Endometrial microvascular endothelial cells (primary cell): ENCODE results near the gene ZCCHC18. TPM values are rescaled to one million over a fixed set of nuclear protein-coding genes. Genes with fewer than 3 reads are reported as not detected.

Source experiments
- in situ Hi-C: cut with HindIII; loops from 2 replicates; pipeline ENCODE4 v1.10.0; 2017; ENCODE audit warnings: low sequenced_read_pairs, low pct_unique_long_range_greater_than_20kb; ENCODE audit errors: inconsistent ontology term
- total RNA-seq: library from RNA; depleted of rRNA; stranded (reverse); fragments of >200 nt; gene quantifications from one replicate; pipeline ENCODE4 v1.2.3, GENCODE V29; 2015; ENCODE audit errors: inconsistent ontology term

Gene ZCCHC18
- total RNA-seq, 1 donor from 2014 or later, result 0.09 TPM

DNA sequence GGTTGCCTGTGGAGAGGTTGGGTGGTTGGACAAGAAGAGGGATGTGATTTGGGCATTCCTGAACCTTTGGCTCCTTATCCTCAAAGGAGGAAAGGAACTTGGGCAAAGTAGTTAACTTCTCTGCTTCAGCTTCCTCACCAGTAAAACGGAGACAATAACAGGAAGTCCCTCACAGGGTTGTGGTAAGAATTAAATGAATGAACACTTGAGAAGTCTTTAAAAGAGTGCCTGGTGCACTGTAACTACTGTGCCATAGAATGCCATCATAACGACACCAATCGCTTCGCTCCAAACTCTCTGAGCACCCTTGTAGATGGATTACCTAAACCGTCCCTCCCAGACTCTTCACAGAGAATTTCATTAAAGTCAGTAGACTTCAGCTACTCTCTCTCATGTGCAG lies 10.5 kb downstream of the ZCCHC18 start:
- in situ Hi-C loops, result no loop called here

DNA sequence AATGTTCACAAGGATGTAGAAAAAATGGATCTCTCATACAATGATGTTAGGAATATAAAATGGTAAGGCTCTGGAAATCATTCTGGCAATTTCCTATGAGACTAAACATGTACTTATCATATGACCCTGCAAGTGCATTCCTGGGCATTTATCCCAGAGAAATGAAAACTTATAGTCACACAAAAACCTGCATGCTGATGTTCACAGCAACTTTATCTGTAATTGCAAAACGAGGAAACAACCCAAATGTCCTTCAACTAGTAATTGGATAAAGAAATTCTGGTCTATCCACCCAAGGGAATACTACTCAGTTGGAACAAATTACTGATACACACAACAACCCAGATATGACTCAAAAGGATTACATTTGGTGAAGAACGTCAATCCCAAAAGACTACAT lies 14.5 kb downstream of the ZCCHC18 start:
- in situ Hi-C loops, result no loop called here

DNA sequence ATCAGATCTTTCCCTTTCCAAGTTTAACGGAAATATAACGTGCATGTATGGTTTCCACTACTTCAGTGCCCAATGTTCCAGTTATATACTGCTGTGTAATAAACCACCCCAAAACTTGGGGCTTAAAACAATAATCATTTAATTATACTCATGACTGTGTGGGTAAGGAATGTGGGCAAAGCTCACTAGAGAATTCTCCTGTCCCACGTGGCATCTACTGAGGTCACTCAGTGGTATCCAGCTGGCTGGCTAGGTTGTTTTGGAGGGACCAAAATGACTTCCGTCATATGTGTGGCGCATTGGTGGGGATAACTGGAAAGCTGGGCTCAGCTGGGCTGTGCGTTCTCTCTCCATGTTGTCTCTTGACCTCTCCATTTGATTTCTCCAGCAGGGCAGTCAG lies 18.5 kb downstream of the ZCCHC18 start:
- in situ Hi-C loops, result no loop called here

DNA sequence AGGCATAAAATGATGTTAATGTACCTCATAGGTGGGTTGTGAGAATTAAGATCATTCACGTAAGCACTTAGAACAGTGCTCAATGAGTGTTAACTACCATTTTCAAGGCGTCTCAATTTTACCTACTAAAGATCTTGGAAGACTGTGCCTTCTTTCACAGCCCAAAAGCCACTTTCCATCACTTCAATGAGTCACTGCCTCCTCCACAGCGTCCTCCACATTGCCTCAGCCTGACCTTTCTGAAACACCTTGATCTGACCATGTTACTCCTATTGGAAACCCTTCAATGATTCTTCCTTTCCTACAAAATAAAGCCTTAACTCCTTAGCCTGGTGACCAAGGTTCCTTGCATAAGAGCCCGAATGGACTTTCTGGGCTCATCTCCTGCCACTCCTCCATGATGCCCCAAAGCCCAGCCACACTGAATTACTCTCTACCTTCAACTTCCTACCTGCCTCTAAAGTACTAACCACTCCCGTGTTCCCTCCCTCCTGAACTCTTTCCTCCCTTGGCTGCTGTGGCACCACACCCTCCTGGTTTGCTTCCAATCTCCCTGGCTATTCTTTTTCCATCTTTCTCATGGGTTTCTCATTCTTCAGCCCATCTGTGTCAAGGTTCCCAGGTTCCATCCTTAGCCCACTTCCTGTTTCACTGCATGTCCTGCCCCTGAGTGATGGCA lies 22.4 kb downstream of the ZCCHC18 start:
- in situ Hi-C loops, result no loop called here

DNA sequence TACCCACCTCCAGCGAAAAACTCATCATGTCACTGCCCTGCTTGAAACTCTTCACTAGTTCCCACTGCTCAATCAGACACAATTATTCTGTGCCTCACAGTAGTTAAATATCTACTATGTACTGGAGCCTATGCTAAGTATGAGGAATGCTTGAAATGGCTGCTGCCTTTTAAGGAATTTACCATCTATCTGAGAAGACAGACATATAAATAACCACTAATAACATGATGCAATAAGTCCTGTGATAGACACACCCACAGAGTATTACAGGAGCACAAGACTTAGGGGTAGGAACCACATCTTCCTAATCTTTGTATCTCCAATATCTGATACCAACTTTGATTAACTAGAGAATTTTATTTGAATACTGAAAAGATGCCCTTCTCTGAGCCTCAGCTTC lies 23.4 kb downstream of the ZCCHC18 start:
- in situ Hi-C loops, result no loop called here

DNA sequence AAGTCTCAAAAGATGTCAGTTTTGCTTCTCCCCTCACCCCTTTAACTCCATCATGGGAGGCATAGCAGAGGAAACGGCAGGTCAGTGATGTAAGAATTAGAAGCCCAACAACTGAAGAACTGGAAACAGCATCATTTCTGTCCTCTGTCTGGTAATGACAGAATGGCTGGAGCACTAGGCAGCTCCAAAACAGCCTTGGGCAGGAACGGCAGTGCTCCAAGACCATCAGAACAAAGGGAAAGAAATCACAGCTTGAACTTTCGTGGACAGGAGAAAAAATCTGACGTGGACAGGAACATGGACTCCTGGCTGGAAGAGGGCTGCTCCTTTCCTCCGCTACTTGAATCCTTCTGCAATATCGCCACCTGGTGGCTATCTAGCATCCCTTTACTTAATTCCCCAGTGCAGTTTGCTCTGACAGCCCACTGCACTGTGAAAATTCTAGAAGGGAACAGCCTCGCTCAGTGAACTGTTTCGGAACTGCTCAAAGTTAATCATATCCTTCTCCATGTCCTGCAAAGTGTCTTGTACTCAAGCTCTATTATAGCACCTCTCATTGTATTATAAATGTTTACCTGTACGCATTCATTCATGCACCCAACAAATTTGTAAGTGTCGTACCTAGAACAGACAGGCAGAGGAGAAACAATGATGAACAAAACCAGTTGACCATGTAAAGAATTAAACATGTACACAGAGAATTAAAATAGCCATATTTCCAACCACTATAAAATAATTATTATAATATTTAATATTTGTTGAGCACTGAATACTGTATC lies 24.1 kb downstream of the ZCCHC18 start:
- in situ Hi-C loops, result no loop called here

DNA sequence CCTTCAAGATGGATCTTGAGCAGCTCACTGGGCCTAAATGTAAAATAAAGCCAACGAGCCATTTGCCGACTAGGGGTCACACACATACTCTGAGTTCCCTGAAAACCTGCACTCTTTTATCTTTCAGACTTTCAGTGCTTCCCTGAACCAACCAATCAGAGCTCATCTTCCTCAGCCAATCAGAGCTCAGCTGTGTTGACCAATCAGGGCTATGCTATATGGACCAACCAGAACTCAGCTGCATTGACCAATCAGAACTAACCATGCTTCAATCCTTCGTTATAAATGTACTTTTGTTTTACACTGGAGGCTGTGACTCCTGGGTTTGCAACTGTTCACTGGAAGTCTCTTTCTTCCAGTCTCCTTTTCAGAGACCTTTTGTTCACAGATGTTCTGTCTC lies 25.2 kb downstream of the ZCCHC18 start:
- in situ Hi-C loops, result no loop called here

DNA sequence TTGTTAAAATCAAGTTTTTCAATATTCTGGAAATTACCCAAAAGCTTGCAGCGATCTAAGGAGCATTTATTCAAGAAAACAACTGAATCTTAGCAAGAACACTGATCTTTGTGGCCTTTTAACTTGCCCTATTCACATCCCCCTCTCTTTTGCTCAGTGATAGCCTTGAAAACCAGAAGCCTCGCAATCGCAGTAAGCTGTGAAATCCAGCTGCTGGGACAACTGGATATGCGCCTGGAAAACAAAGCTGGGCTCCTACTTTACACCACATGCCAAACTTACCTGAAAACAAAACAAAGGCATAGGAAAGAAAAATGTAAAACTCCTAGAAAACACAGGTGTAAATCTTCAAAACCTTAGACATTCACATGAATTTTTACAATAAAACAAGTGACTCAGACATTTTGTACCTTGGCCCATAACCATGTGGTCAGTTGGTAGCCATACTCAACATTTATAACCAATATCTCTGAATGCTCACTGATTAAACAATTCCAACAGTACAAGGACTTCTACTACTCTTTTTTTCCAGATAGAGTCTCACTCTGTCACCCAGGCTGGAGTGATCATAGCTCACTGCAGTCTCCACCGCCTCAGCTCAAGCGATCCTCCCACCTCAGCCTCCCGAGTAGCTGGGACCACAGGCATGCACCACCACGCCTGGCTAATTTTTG lies 28.9 kb downstream of the ZCCHC18 start:
- in situ Hi-C loops, result no loop called here

DNA sequence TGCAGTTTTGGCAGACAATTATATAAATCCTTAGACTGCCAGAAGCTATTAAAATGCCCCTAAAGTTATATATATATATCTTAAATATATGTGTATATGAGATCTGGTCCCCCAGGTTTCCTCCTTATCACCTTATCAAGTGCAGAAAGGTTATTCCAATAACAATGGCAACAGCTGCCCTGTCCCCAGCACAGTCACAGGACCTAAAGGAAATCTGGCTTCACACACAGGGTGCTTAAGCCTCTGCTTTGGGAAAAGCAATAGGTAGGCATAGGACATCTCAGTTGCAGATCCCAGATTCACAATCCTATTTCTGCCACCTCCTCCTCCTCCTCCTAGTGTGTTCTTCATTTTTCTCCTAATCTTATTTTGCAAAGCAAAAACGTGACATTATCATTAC lies 38.7 kb downstream of the ZCCHC18 start:
- in situ Hi-C loops, result no loop called here

DNA sequence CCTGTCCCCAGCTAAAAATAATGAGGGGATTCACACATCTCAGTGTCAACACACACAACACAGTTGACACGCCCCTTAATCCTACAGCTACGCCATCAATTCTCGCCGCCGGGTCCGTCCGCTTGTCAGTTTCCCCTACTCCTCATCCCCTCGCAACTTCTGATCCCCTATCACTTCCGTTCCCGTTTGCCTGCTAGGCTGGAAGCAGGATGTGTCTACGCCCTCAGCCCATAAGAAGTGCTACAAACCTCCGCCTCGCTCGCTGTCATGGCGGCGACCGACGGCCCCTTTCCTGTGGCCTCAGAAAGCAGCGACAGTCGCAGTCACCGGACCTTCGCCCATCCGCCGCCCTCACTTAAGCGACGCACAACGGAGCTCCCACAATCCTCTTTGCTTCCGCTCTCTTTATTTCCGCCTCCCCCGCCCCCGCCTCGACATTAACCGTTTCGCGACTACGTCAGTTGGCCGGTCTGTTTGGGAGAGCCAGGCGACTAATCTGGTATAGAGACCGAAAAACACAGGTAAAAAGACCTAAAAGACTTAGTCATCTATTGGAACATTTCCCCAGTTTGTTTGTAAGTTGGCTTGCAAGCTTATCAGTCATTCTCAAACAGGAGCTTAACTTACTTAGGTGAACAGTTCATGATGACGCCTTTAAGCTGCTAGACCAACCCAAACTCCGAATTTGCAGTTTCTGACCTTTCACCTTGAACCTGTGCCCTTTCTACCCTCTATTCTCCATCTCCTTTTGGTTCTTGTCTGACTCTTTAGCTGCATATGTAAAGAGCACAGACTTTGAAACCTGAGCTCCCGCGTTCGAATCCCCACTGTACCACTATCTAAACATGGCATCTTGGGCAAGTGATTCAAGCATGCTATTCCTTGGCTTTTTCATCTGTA lies 44.6 kb downstream of the ZCCHC18 start, which contains the start of gene SLC25A53:
SLC25A53 (minus strand) TSS at position 380 of the 900 bp plus-strand sequence. CDS start 51,752 bp downstream, outside the sequence.
- in situ Hi-C loops, result no loop called here

Other genes starting within 250 kb of the ZCCHC18 start
- gene TMSB15B, start 149.9 kb upstream of the ZCCHC18 start, total RNA-seq, result 1.6 TPM
- gene H2BW1, start 98.8 kb upstream of the ZCCHC18 start, total RNA-seq, result not detected
- not detected for gene H2BW2, start 72.6 kb upstream of the ZCCHC18 start, total RNA-seq
- 4.6 TPM for gene TMSB15C, start 36.3 kb upstream of the ZCCHC18 start, total RNA-seq
- 8.4 TPM for gene SLC25A53, start 44.5 kb downstream of the ZCCHC18 start, total RNA-seq
- gene FAM199X, start 53.9 kb downstream of the ZCCHC18 start, total RNA-seq, result 18.5 TPM
- not detected for gene ESX1, start 142.4 kb downstream of the ZCCHC18 start, total RNA-seq